HepG2 (cell line): ENCODE results near the gene KIF22. TPM values are rescaled to one million over a fixed set of nuclear protein-coding genes. Genes with fewer than 3 reads are reported as not detected.

ENCODE experiments used
- AKAP8 ChIP-seq: sonication (generic); formaldehyde crosslinking; IDR thresholded peaks from 2 replicates; pipeline ENCODE4 v1.5.1; 2020; ENCODE audit warnings: mild to moderate bottlenecking, missing genetic modification reagents
- DR1 ChIP-seq: sonication (generic); formaldehyde crosslinking; IDR thresholded peaks from 2 replicates; pipeline ENCODE4 v1.8.0; 2021; ENCODE audit warnings: mild to moderate bottlenecking, missing genetic modification reagents, inconsistent platforms
- MEIS2 ChIP-seq: sonication (generic); formaldehyde crosslinking; IDR thresholded peaks from 2 replicates; pipeline ENCODE4 v1.9.0; 2021; ENCODE audit warnings: mild to moderate bottlenecking, missing genetic modification reagents
- PHF21A ChIP-seq: sonication (generic); formaldehyde crosslinking; IDR thresholded peaks from 2 replicates; pipeline ENCODE4 v1.5.0; 2020; ENCODE audit warnings: mild to moderate bottlenecking, missing genetic modification reagents
- PITX1 ChIP-seq: sonication (generic); formaldehyde crosslinking; IDR thresholded peaks from 2 replicates; pipeline ENCODE4 v1.5.1; 2020; ENCODE audit warnings: mild to moderate bottlenecking, missing genetic modification reagents
- RFX5 ChIP-seq: IDR thresholded peaks from 2 replicates; pipeline ENCODE4 v1.6.1; 2011; ENCODE audit warnings: low read depth, low read length, improper control_type of control experiment
- ZNF205 ChIP-seq: IDR thresholded peaks from 2 replicates; pipeline ENCODE4 v1.6.1; 2018; ENCODE audit warnings: missing biosample characterization, missing genetic modification reagents
- ZNF446 ChIP-seq: sonication (generic); formaldehyde crosslinking; IDR thresholded peaks from 2 replicates; pipeline ENCODE4 v1.5.0; 2020; ENCODE audit warnings: mild to moderate bottlenecking, missing genetic modification reagents
- ZNF468 ChIP-seq: sonication (generic); formaldehyde crosslinking; IDR thresholded peaks from 2 replicates; pipeline ENCODE4 v1.8.0; 2022; ENCODE audit warnings: mild to moderate bottlenecking, moderate library complexity, missing genetic modification reagents
- ZNF557 ChIP-seq: sonication (generic); formaldehyde crosslinking; IDR thresholded peaks from 2 replicates; pipeline ENCODE4 v1.4.0; 2020; ENCODE audit warnings: missing genetic modification reagents
- ZNF780A ChIP-seq: sonication (generic); formaldehyde crosslinking; IDR thresholded peaks from 2 replicates; pipeline ENCODE4 v1.8.0; 2022; ENCODE audit warnings: mild to moderate bottlenecking, missing genetic modification reagents, moderate library complexity
- ZNF781 ChIP-seq: sonication (generic); formaldehyde crosslinking; IDR thresholded peaks from 2 replicates; pipeline ENCODE4 v1.5.1; 2020; ENCODE audit warnings: borderline replicate concordance, mild to moderate bottlenecking, missing genetic modification reagents; ENCODE audit errors: not compliant biosample characterization
- ZNF792 ChIP-seq: IDR thresholded peaks from 2 replicates; pipeline ENCODE4 v1.6.1; 2016
- ZNF891 ChIP-seq: sonication (generic); formaldehyde crosslinking; IDR thresholded peaks from 2 replicates; pipeline ENCODE4 v1.5.0; 2020; ENCODE audit warnings: mild to moderate bottlenecking, missing genetic modification reagents
- polyA plus RNA-seq, 8 experiments: library from polyadenylated mRNA; depleted of rRNA in 3 of 8; stranded (reverse) in 7 of 8; unstranded in 1 of 8; fragments of >200 nt; fragmentation: Illumina TruSeq in 4 of 8; extraction: Trizol in 4 of 8; gene quantifications; 2 replicates each; pipeline versions ENCODE4 v1.2.1 to v1.2.3, GENCODE V29; 2011 to 2016; ENCODE audit warnings: low read depth in 4 of 8, missing spikeins in 1 of 8, mixed read lengths in 1 of 8; ENCODE audit not compliant: insufficient read depth in 1 of 8
- total RNA-seq, 5 experiments: library from RNA; depleted of rRNA; stranded (reverse); fragments of >200 nt; fragmentation: Illumina TruSeq; extraction: Trizol; gene quantifications; 2 replicates each; pipeline ENCODE4 v1.2.3, GENCODE V29; 2016; ENCODE audit warnings: low read depth in 1 of 5
- TF ChIP-seq, protein P1 (sequence below): sonication (generic); formaldehyde crosslinking; IDR thresholded peaks from 2 replicates; pipeline ENCODE4 v1.5.1; 2020; ENCODE audit warnings: mild to moderate bottlenecking, missing genetic modification reagents, moderate library complexity
- TF ChIP-seq, protein P2 (sequence below), 2 experiments: sonication (generic) in 1 of 2; formaldehyde crosslinking in 1 of 2; IDR thresholded peaks; 2 replicates each; pipeline versions ENCODE4 v1.4.0 to v1.6.1; 2018 to 2020; ENCODE audit warnings: missing genetic modification reagents in 2 of 2, borderline replicate concordance in 1 of 2, low read depth in 1 of 2, mild to moderate bottlenecking in 1 of 2, missing biosample characterization in 1 of 2
- TF ChIP-seq, protein P3 (sequence below): sonication (generic); formaldehyde crosslinking; IDR thresholded peaks from 2 replicates; pipeline ENCODE4 v1.8.0; 2022; ENCODE audit warnings: mild to moderate bottlenecking, missing genetic modification reagents, moderate library complexity
- TF ChIP-seq, protein P4 (sequence below): sonication (generic); formaldehyde crosslinking; IDR thresholded peaks from 2 replicates; pipeline ENCODE4 v1.8.0; 2022; ENCODE audit warnings: mild to moderate bottlenecking, missing genetic modification reagents, moderate library complexity
- TF ChIP-seq, protein P5 (sequence below): sonication (generic); formaldehyde crosslinking; IDR thresholded peaks from 2 replicates; pipeline ENCODE4 v1.4.0; 2020; ENCODE audit warnings: missing genetic modification reagents
- TF ChIP-seq, protein P6 (sequence below): sonication (generic); formaldehyde crosslinking; IDR thresholded peaks from 2 replicates; pipeline ENCODE4 v1.4.0; 2020; ENCODE audit warnings: missing genetic modification reagents

Gene KIF22
- total and polyA plus RNA-seq, 2 of the 13 experiments (the other 11 are each of a cell fraction or from before 2014, with no cell fraction given): 95.8 to 118 TPM

DNA sequence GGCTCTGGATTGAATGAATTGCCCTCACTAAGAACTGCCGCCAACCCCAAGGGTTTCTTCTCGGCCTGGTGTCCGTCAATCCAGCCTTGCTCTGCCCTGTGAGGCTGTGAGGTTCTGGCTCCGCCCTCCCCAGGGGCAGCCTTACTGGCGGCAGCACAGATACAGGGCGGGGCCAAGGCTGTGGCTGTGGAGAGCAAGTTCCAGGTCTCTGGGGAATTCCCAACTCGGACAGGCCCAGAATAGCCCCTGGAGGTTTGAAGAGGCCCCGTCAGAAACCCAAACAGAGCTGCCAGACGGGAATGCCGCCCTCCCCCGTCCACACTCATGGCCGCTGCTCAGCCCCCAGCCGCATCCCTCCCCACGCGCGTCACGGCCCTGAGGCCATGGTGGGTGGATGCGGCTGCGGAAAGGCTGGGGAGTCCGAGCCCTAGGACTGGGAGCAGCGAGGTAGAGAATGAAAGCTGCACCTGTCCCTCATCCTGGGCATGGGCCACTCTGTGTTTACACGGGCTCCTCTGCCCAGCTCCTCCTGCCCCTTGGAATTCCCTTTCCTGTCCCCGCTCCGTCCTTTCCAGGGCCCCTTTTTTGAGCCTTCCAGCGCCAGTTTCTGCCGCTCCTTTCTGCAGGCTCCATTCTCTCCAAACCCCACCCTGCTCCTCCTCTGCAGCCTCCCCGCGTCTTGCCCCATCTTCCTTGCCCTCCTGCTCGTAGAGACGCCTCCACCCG, 20.8 kb downstream of the KIF22 start (continued):
- TF ChIP-seq ZNF780A (CRISPR knock-in tag): no peak
- TF ChIP-seq, protein P1, sequence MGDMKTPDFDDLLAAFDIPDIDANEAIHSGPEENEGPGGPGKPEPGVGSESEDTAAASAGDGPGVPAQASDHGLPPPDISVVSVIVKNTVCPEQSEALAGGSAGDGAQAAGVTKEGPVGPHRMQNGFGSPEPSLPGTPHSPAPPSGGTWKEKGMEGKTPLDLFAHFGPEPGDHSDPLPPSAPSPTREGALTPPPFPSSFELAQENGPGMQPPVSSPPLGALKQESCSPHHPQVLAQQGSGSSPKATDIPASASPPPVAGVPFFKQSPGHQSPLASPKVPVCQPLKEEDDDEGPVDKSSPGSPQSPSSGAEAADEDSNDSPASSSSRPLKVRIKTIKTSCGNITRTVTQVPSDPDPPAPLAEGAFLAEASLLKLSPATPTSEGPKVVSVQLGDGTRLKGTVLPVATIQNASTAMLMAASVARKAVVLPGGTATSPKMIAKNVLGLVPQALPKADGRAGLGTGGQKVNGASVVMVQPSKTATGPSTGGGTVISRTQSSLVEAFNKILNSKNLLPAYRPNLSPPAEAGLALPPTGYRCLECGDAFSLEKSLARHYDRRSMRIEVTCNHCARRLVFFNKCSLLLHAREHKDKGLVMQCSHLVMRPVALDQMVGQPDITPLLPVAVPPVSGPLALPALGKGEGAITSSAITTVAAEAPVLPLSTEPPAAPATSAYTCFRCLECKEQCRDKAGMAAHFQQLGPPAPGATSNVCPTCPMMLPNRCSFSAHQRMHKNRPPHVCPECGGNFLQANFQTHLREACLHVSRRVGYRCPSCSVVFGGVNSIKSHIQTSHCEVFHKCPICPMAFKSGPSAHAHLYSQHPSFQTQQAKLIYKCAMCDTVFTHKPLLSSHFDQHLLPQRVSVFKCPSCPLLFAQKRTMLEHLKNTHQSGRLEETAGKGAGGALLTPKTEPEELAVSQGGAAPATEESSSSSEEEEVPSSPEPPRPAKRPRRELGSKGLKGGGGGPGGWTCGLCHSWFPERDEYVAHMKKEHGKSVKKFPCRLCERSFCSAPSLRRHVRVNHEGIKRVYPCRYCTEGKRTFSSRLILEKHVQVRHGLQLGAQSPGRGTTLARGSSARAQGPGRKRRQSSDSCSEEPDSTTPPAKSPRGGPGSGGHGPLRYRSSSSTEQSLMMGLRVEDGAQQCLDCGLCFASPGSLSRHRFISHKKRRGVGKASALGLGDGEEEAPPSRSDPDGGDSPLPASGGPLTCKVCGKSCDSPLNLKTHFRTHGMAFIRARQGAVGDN (CRISPR knock-in tag): peak; percentile 83; the same call in 1 of the 2 replicates
- TF ChIP-seq MEIS2: no peak
- TF ChIP-seq, protein P2, sequence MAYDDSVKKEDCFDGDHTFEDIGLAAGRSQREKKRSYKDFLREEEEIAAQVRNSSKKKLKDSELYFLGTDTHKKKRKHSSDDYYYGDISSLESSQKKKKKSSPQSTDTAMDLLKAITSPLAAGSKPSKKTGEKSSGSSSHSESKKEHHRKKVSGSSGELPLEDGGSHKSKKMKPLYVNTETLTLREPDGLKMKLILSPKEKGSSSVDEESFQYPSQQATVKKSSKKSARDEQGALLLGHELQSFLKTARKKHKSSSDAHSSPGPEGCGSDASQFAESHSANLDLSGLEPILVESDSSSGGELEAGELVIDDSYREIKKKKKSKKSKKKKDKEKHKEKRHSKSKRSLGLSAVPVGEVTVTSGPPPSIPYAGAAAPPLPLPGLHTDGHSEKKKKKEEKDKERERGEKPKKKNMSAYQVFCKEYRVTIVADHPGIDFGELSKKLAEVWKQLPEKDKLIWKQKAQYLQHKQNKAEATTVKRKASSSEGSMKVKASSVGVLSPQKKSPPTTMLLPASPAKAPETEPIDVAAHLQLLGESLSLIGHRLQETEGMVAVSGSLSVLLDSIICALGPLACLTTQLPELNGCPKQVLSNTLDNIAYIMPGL (CRISPR knock-in tag; IDR thresholded peaks at IDR 0.05; ENCODE audit: borderline replicate concordance in 1 of 2, low read depth in 1 of 2): peak in 1 of 2 experiments; percentile 46; a peak in 2 of 4 replicates
- TF ChIP-seq DR1 (CRISPR knock-in tag): peak; percentile 35; the same call in 1 of the 2 replicates
- TF ChIP-seq, protein P3, sequence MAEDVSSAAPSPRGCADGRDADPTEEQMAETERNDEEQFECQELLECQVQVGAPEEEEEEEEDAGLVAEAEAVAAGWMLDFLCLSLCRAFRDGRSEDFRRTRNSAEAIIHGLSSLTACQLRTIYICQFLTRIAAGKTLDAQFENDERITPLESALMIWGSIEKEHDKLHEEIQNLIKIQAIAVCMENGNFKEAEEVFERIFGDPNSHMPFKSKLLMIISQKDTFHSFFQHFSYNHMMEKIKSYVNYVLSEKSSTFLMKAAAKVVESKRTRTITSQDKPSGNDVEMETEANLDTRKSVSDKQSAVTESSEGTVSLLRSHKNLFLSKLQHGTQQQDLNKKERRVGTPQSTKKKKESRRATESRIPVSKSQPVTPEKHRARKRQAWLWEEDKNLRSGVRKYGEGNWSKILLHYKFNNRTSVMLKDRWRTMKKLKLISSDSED (CRISPR knock-in tag): no peak
- TF ChIP-seq, protein P4, sequence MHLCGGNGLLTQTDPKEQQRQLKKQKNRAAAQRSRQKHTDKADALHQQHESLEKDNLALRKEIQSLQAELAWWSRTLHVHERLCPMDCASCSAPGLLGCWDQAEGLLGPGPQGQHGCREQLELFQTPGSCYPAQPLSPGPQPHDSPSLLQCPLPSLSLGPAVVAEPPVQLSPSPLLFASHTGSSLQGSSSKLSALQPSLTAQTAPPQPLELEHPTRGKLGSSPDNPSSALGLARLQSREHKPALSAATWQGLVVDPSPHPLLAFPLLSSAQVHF (CRISPR knock-in tag): no peak
- peak; percentile 14; the same call in 1 of the 2 replicates for TF ChIP-seq ZNF891 (CRISPR knock-in tag)
- TF ChIP-seq, protein P5, sequence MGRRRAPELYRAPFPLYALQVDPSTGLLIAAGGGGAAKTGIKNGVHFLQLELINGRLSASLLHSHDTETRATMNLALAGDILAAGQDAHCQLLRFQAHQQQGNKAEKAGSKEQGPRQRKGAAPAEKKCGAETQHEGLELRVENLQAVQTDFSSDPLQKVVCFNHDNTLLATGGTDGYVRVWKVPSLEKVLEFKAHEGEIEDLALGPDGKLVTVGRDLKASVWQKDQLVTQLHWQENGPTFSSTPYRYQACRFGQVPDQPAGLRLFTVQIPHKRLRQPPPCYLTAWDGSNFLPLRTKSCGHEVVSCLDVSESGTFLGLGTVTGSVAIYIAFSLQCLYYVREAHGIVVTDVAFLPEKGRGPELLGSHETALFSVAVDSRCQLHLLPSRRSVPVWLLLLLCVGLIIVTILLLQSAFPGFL (CRISPR knock-in tag): 0 out of 2 replicates have a peak, but pooled peaks have one; percentile 79
- TF ChIP-seq, protein P6, sequence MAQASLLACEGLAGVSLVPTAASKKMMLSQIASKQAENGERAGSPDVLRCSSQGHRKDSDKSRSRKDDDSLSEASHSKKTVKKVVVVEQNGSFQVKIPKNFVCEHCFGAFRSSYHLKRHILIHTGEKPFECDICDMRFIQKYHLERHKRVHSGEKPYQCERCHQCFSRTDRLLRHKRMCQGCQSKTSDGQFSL (CRISPR knock-in tag): peak; percentile 67; the same call in 1 of the 2 replicates
- TF ChIP-seq ZNF792: peak; percentile 76
- TF ChIP-seq PHF21A (CRISPR knock-in tag): peak; percentile 95
- TF ChIP-seq RFX5: no peak
- TF ChIP-seq ZNF468 (CRISPR knock-in tag): no peak
- peak; percentile 88 for TF ChIP-seq ZNF781 (CRISPR knock-in tag)
- no peak; the same call in 1 of the 2 replicates for TF ChIP-seq ZNF446 (CRISPR knock-in tag)
- peak; percentile 42; the same call in 1 of the 2 replicates for TF ChIP-seq PITX1 (CRISPR knock-in tag)
- TF ChIP-seq ZNF557: 0 out of 2 replicates have a peak, but pooled peaks have one; percentile 57
- peak; percentile 90; the same call in 1 of the 2 replicates for TF ChIP-seq AKAP8 (CRISPR knock-in tag)
- TF ChIP-seq ZNF205 (CRISPR knock-in tag): no peak
